Measurements from ENCODE around the gene SDK2.

The SDK2 gene

DNA sequence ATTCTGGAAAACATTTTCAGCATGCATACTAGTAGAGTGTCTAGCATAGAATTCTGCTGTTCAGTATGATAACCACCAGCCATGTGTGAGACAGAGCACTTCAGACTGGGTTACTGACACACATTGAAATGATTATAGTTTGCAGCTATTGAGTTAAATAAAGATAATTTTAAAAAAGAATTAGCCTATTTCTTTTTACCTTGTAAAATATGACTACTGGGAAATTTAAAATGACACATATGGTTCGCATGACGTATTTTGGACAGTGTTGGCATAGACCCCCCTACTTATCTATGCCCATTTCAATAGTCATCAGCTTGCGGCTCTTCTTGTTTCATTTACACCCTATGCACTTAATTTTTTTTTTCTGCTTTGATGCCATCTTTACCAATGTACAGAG, 4.7 kb upstream of the SDK2 start:
- H3K4me3 ChIP-seq (ENCODE audit: low read depth, low read length) = no peak overlapping the region
- peaks cover 45% of the 10 kb centered on the region for H3K27me3 ChIP-seq
- H3K4me1 ChIP-seq = peaks cover 3% of the 10 kb centered on the region; the same call in 1 of the 2 replicates
- TF ChIP-seq, protein P1, sequence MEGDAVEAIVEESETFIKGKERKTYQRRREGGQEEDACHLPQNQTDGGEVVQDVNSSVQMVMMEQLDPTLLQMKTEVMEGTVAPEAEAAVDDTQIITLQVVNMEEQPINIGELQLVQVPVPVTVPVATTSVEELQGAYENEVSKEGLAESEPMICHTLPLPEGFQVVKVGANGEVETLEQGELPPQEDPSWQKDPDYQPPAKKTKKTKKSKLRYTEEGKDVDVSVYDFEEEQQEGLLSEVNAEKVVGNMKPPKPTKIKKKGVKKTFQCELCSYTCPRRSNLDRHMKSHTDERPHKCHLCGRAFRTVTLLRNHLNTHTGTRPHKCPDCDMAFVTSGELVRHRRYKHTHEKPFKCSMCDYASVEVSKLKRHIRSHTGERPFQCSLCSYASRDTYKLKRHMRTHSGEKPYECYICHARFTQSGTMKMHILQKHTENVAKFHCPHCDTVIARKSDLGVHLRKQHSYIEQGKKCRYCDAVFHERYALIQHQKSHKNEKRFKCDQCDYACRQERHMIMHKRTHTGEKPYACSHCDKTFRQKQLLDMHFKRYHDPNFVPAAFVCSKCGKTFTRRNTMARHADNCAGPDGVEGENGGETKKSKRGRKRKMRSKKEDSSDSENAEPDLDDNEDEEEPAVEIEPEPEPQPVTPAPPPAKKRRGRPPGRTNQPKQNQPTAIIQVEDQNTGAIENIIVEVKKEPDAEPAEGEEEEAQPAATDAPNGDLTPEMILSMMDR (IDR thresholded peaks at IDR 0.05; ENCODE audit: low read depth, low read length) = no peak
- DNase-seq = no peak
- H3K36me3 ChIP-seq = no peaks in the 10 kb centered on the region
- no peaks in the 10 kb centered on the region for H3K9me3 ChIP-seq

DNA sequence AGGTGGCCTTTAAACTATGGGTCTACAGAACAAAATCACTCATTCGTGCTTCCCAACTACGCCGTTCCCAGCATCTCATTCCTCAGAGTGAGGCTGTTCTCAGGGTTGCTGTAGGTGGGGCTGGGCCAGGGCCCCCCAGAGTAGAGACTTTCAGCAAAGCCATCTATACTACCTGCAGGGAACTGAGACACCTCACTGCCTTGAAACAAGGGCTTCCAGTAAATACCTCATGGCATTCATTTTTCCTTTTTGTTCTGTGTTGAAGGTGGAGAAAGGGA, 4.2 kb upstream of the SDK2 start:
- H3K4me3 ChIP-seq (ENCODE audit: low read depth, low read length) = no peak overlapping the region
- TF ChIP-seq, protein P1 (IDR thresholded peaks at IDR 0.05; ENCODE audit: low read depth, low read length) = no peak
- no peaks in the 10 kb centered on the region for H3K9me3 ChIP-seq
- peaks cover 49% of the 10 kb centered on the region for H3K27me3 ChIP-seq
- no peak for DNase-seq
- no peaks in the 10 kb centered on the region for H3K36me3 ChIP-seq
- peaks cover 3% of the 10 kb centered on the region; the same call in 1 of the 2 replicates for H3K4me1 ChIP-seq

DNA sequence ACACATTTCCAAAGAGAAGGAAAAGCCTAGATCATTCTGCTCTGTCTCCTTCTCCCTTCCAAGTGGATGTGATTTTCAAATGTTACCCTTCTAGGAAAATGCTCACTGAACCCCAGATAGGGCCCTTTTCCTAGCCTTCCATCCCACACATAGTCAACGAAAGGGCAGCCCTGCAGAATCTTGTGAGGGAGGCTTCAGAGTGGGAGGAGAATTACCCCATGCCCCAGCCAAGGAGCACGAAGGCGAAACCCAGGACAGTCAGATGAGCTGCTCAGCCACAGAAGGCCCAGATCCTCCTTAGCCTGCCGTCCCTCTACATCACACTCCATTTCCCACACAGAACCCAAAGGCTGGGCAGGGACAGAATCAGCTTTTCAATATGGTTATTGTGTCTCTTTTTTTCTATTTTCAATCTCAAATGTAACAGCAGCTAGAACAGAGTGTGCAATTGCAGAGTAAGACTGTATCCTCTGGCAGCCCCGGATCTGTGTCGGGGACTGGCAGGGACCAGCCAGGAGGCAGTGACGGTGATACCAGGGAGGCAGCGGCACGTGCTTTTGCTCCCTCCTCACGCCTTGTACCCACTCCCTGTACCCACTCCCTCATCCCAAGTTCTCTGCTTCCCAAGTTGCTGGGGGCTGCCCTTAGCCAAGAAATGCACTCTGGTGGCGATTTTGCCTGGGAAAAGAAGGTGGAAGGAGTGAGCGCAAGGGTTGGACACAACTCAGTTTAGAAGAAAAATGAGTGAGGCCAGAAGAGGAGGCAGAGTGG, 3.7 kb upstream of the SDK2 start:
- no peak for DNase-seq
- TF ChIP-seq, protein P1 (IDR thresholded peaks at IDR 0.05; ENCODE audit: low read depth, low read length) = no peak
- no peaks in the 10 kb centered on the region for H3K36me3 ChIP-seq
- no peak overlapping the region for H3K4me3 ChIP-seq (ENCODE audit: low read depth, low read length)
- H3K27me3 ChIP-seq = peaks cover 54% of the 10 kb centered on the region
- no peaks in the 10 kb centered on the region for H3K9me3 ChIP-seq
- peaks cover 3% of the 10 kb centered on the region; the same call in 1 of the 2 replicates for H3K4me1 ChIP-seq

DNA sequence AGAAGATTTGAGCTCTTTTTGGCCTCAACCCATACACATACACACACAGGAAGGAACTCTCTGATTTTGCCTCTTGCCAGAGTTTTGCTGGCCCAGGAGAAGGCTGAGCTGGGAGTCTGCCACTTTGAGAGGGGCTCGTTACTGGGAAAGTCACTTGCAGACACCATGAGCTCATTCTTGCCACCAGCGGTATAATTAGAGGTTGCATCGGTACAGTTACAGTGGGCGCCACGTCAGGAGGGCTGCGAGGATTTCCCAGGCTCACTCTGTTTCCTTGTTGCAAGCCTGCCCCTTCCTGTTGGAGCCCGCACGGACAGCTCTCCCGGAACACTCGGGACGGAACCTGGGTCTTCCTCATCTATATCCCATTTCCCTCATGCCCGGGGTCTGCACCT, 3.1 kb upstream of the SDK2 start:
- Histone ChIP-seq H3K36me3 (no peaks in the 10 kb centered on the region), H3K4me3 (ENCODE audit: low read depth, low read length) (no peak overlapping the region), H3K4me1 (peaks cover 3% of the 10 kb centered on the region; the same call in 1 of the 2 replicates), H3K27me3 (peaks cover 60% of the 10 kb centered on the region), H3K9me3 (no peaks in the 10 kb centered on the region)
- DNase-seq = no peak
- TF ChIP-seq, protein P1 (IDR thresholded peaks at IDR 0.05; ENCODE audit: low read depth, low read length) = no peak

DNA sequence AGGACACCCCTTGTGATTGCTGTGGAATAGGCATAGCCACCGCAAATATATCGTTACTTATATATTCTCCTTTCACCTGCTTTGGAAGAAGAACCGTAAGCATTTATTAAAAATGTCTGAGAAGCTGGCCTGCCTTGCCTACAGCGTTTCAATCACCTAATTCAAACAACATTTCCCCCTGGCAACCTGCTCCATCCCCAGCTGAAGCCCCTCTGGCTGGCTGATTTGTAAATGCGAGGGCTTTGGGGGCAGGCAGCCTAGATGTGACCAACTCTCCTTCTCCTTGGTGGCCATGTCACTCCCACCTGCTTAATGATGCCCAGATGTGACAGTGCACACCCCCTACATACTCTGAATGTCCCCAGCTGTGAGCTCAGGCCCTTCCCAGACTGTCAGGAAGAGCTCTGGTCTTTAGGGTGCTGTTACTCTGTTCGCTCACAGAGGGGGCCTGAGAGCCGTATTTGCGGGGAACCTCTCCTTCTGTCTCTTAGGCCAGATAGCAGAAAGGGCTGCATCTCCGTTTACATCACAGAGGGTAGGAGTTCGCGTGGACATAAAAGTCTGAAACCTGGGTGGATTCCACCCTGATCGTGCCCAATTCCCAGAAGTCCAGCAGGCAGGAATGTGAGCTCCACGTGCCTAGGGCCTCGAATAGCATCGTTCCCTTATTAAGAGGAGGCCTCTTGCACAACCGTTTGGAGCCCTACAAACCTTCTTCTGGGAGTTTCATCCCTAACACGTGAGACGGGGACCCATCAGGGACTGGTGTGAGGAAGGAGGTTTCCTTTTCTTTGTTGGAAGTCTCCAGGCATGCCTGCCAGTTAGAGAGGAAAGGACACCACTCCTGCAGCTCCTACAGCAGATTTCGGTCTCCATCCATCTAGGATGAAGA, 2.4 kb upstream of the SDK2 start:
- DNase-seq = peak; percentile 29
- Histone ChIP-seq H3K4me3 (ENCODE audit: low read depth, low read length) (no peak overlapping the region), H3K4me1 (peaks cover 7% of the 10 kb centered on the region), H3K9me3 (no peaks in the 10 kb centered on the region), H3K27me3 (peaks cover 67% of the 10 kb centered on the region), H3K36me3 (no peaks in the 10 kb centered on the region)
- TF ChIP-seq, protein P1 (IDR thresholded peaks at IDR 0.05; ENCODE audit: low read depth, low read length) = peak; percentile 36
